Fibroblast of peridontal ligament (primary cell): ENCODE data around the gene C6orf132.

Experiments used
- DNase-seq: peaks from one replicate; pipeline ENCODE4 v3.0.0-alpha.2; 2010; ENCODE audit errors: extremely low read depth

Gene C6orf132

DNA sequence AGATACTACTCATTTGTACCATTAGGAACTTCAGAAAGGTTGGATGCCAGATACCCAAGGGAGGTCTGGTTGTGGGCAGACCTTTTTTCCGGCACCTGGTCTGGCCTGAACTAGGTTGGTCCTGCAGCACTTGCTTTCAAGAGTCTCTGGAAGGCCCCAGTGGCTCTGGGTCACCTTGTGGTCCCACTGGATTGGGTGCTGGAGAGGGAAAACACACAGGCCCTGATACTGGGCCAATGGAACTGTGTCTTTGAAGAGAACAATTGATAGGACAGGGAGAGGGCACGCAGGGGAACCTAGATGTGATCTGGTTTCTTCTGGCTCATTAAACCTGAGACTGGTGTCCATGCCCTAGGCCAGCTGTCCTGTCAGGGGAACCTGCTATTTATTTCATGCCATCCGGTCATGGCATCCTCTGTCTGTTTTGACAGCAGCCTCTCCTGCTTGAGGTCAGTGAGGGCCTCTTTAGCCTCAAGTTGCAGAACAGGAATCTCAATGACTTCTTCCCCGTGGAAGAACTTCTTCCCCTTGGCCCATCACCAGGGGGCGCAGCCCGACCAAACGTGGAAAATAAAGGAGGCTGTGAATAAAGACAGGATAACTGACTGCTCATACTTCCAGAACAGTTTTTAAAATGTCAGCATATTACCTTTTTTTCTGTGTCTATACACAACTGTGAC is 67.1 kb downstream of the C6orf132 start:
- DNase-seq: peak; percentile 85

GRCh38 chr6:42073287-42073686 is 69.1 kb downstream of the C6orf132 start:
- no peak for DNase-seq

- no peak for DNase-seq
Observed at GRCh38 chr6:42071881-42072583, 70.4 kb downstream of the C6orf132 start.

DNA sequence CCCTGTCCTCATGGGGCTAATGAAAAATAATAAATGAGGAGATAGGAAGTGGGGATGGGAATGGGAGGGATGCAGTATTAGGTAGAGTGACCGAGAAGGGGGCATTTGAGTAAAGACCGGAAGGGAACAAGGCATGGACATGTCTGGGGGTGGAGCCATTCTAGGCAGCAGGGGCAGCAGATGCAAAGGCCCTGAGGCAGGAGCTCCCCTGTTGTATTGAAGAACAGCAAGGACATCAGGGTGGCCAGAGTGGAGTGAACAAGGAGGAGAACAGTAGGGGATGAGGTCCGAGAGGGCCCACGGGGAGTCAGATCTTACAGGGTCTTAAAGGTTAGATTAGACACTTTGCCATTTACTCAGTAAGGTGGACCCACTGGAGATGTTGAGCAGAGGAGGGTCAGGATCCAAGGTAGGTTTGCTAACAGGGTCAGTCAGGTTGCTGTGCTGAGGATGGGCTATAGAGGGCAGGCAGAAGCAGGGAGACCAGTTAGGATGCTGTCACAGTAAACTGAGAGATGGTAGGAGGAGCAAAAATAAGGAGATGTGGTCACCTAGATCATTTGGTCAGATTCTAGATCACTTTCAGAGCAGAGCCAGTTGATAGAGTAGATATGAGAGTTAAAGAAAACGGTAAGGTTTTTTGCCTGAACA is 73.4 kb downstream of the C6orf132 start:
- DNase-seq: no peak

- DNase-seq: no peak
Observed at GRCh38 chr6:42068173-42068572, 74.2 kb downstream of the C6orf132 start.

DNA sequence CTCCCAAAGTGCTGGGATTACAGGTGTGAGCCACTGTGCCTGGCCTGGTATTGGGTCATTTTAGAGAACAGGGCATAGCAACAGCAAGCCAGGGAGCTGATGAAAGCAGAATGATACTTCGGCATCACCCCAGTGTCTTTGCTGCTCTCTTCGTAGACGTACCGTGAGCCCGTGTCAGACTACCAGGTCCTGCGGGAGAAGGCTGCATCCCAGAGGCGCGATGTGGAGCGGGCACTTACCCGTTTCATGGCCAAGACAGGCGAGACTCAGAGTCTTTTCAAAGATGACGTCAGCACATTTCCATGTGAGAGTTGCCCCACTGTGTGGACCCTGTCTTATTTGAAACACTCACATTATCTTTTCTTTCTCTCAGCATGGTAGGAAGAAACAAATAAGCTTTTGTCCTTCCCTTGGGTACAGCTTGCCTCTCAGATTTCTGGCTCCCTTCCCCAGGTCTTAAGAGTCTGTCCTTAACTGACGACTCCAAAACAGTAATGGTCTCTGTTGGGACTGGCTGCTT is 76.2 kb downstream of the C6orf132 start:
- DNase-seq: no peak

- no peak for DNase-seq
Observed at GRCh38 chr6:42059743-42060142, 82.7 kb downstream of the C6orf132 start.

- no peak for DNase-seq
Observed at GRCh38 chr6:42053601-42054000, 88.8 kb downstream of the C6orf132 start.

GRCh38 chr6:42051268-42051653 is 91.2 kb downstream of the C6orf132 start:
- no peak for DNase-seq
